Measurements from ENCODE around the gene CLEC20A. TPM values are rescaled to one million over a fixed set of nuclear protein-coding genes. Genes with fewer than 3 reads are reported as not detected.

The CLEC20A gene
- total RNA-seq, 1 experiment from 2014 or later: not detected

- H3K36me3 ChIP-seq (ENCODE audit: control insufficient read depth, insufficient read depth, low read length): no peaks in the 10 kb centered on the region
- H3K4me3 Mint-ChIP-seq (ENCODE audit: unreplicated experiment): peak overlapping the region; percentile 19
- POLR2A ChIA-PET: interaction anchor here (0.6 kb wide), 1 partner anchor 188 kb away, joined by 4 read pairs; no protein-coding TSS in a partner anchor
- H3K27ac Mint-ChIP-seq (ENCODE audit: unreplicated experiment): peak overlapping the region; percentile 60
- H3K36me3 Mint-ChIP-seq (ENCODE audit: insufficient read depth, unreplicated experiment): peaks cover 9% of the 10 kb centered on the region
- no peaks in the 10 kb centered on the region for H3K9me3 Mint-ChIP-seq (ENCODE audit: unreplicated experiment)
- H3K4me1 Mint-ChIP-seq (ENCODE audit: low read depth, unreplicated experiment): peaks cover 23% of the 10 kb centered on the region
- H3K4me3 ChIP-seq (ENCODE audit: low read depth, low read length): no peak overlapping the region
- H3K4me1 ChIP-seq: peaks cover 39% of the 10 kb centered on the region
- BruUV-seq (replicated peaks): no TSS peak
- no peaks in the 10 kb centered on the region for H3K27me3 Mint-ChIP-seq (ENCODE audit: insufficient read depth, unreplicated experiment)
- TF ChIP-seq CTCF (IDR thresholded peaks at IDR 0.05; ENCODE audit: insufficient read depth in 1 of 2, low read depth in 1 of 2, low read length in 1 of 2, severe bottlenecking in 1 of 2, unreplicated experiment in 1 of 2): no peak
- CTCF ChIA-PET: interaction anchor here (0.7 to 3.1 kb wide), 6 partner anchors 113 to 465 kb away, joined by 3 to 17 read pairs (median 4); no protein-coding TSS in a partner anchor
- intact Hi-C loops (cut with micrococcal nuclease; ENCODE audit: unreplicated experiment): no loop called here
- H3K9me3 ChIP-seq: no peaks in the 10 kb centered on the region
- no peak for DNase-seq
- no peaks in the 10 kb centered on the region for H3K27me3 ChIP-seq (replicated peaks; ENCODE audit: control insufficient read depth, insufficient read depth, low read length)
Measured at GRCh38 chr1:178538192-178538916, 41.6 kb upstream of the CLEC20A start.

- Mint-ChIP-seq H3K4me3 (ENCODE audit: unreplicated experiment) (peak overlapping the region; percentile 19), H3K27me3 (ENCODE audit: insufficient read depth, unreplicated experiment) (no peaks in the 10 kb centered on the region), H3K36me3 (ENCODE audit: insufficient read depth, unreplicated experiment) (peaks cover 4% of the 10 kb centered on the region), H3K27ac (ENCODE audit: unreplicated experiment) (peak overlapping the region; percentile 60), H3K4me1 (ENCODE audit: low read depth, unreplicated experiment) (peaks cover 23% of the 10 kb centered on the region), H3K9me3 (ENCODE audit: unreplicated experiment) (no peaks in the 10 kb centered on the region)
- Histone ChIP-seq H3K4me1 (peaks cover 39% of the 10 kb centered on the region), H3K4me3 (ENCODE audit: low read depth, low read length) (peak overlapping the region; percentile 2; the same call in 1 of the 2 replicates), H3K36me3 (ENCODE audit: control insufficient read depth, insufficient read depth, low read length) (no peaks in the 10 kb centered on the region), H3K9me3 (no peaks in the 10 kb centered on the region), H3K27me3 (replicated peaks; ENCODE audit: control insufficient read depth, insufficient read depth, low read length) (no peaks in the 10 kb centered on the region)
- no peak for TF ChIP-seq CTCF (IDR thresholded peaks at IDR 0.05; ENCODE audit: insufficient read depth in 1 of 2, low read depth in 1 of 2, low read length in 1 of 2, severe bottlenecking in 1 of 2, unreplicated experiment in 1 of 2)
- intact Hi-C loops (cut with micrococcal nuclease; ENCODE audit: unreplicated experiment): loop anchor here (1.0 kb wide), 1 partner anchor 488 kb away; the partner anchor contains the start of gene FAM20B
- DNase-seq: peak; percentile 80 to 92
- BruUV-seq (replicated peaks): TSS peak; percentile 78
- ChIA-PET POLR2A (interaction anchor here (1.2 kb wide), 1 partner anchor 187 kb away, joined by 3 read pairs; the partner anchor contains the start of gene RALGPS2), CTCF (interaction anchor here (0.6 to 3.1 kb wide), 11 partner anchors 10 to 465 kb away, joined by 3 to 17 read pairs (median 5); no protein-coding TSS in a partner anchor)
Measured at GRCh38 chr1:178537382-178538090, 40.8 kb upstream of the CLEC20A start.

- H3K4me3 ChIP-seq (ENCODE audit: low read depth, low read length): 0 out of 2 replicates have a peak overlapping the region, but pooled peaks have one; percentile 2
- H3K9me3 Mint-ChIP-seq (ENCODE audit: unreplicated experiment): no peaks in the 10 kb centered on the region
- no peaks in the 10 kb centered on the region for H3K9me3 ChIP-seq
- TF ChIP-seq CTCF (IDR thresholded peaks at IDR 0.05; ENCODE audit: insufficient read depth in 1 of 2, low read depth in 1 of 2, low read length in 1 of 2, severe bottlenecking in 1 of 2, unreplicated experiment in 1 of 2): no peak
- H3K4me1 Mint-ChIP-seq (ENCODE audit: low read depth, unreplicated experiment): peaks cover 23% of the 10 kb centered on the region
- intact Hi-C loops (cut with micrococcal nuclease; ENCODE audit: unreplicated experiment): loop anchor here (1.0 kb wide), 1 partner anchor 488 kb away; the partner anchor contains the start of gene FAM20B
- H3K36me3 Mint-ChIP-seq (ENCODE audit: insufficient read depth, unreplicated experiment): no peaks in the 10 kb centered on the region
- H3K27ac Mint-ChIP-seq (ENCODE audit: unreplicated experiment): peak overlapping the region; percentile 60
- no peaks in the 10 kb centered on the region for H3K27me3 Mint-ChIP-seq (ENCODE audit: insufficient read depth, unreplicated experiment)
- H3K4me1 ChIP-seq: peaks cover 40% of the 10 kb centered on the region
- H3K36me3 ChIP-seq (ENCODE audit: control insufficient read depth, insufficient read depth, low read length): no peaks in the 10 kb centered on the region
- TSS peak; percentile 69 for BruUV-seq (replicated peaks)
- DNase-seq: peak; percentile 76 to 91
- POLR2A ChIA-PET: interaction anchor here (0.6 to 1.2 kb wide), 2 partner anchors 188 to 575 kb away, joined by 3 to 4 read pairs; partner anchors contain the start of gene RALGPS2
- peak overlapping the region; percentile 19 for H3K4me3 Mint-ChIP-seq (ENCODE audit: unreplicated experiment)
- CTCF ChIA-PET: interaction anchor here (0.6 to 3.1 kb wide), 9 partner anchors 9 to 466 kb away, joined by 3 to 17 read pairs (median 5); no protein-coding TSS in a partner anchor
- H3K27me3 ChIP-seq (replicated peaks; ENCODE audit: control insufficient read depth, insufficient read depth, low read length): no peaks in the 10 kb centered on the region
Measured at GRCh38 chr1:178536844-178537371, 40.1 kb upstream of the CLEC20A start.

Measured in Caco-2 (cell line).